ENCODE data around the gene ZAR1. TPM values are rescaled to one million over a fixed set of nuclear protein-coding genes. Genes with fewer than 3 reads are reported as not detected.
"Not testable (repeated sequence)": the region's sequence is repeated elsewhere in the genome, so short reads cannot be mapped to it uniquely, and the experiment has no call there.

The ZAR1 gene
- total RNA-seq = not detected
- not detected for polyA plus RNA-seq

GRCh38 chr4:48490012-48490679 is at the start of gene ZAR1:
Gene ZAR1 (plus strand): TSS chr4:48490252. CDS start chr4:48490292, 40 bp downstream.
- no peak for DNase-seq (ENCODE audit: extremely low spot score)
- Histone ChIP-seq H3K27ac (ENCODE audit: low read depth) (no peak within 1 kb of the TSS), H3K4me1 (ENCODE audit: insufficient read depth) (peaks cover 2% of the 10 kb centered on the region), H3K36me3 (ENCODE audit: insufficient read depth) (no peaks in the 10 kb centered on the region), H3K4me3 (ENCODE audit: low read depth, low read length) (peak within 1 kb of the TSS; percentile 41)
- 1% methylated on average over 80 of the region's 80 CpGs for WGBS

- not testable (repeated sequence) for DNase-seq (ENCODE audit: extremely low spot score); H3K27ac ChIP-seq (ENCODE audit: low read depth); H3K4me3 ChIP-seq (ENCODE audit: low read depth, low read length); H3K36me3 ChIP-seq (ENCODE audit: insufficient read depth); H3K4me1 ChIP-seq (ENCODE audit: insufficient read depth)
- 64% methylated on average over 5 of the region's 5 CpGs for WGBS
These were observed 49.1 kb upstream of the ZAR1 start for GRCh38 chr4:48440914-48441313.

GRCh38 chr4:48445704-48446103 is 44.3 kb upstream of the ZAR1 start:
- H3K27ac ChIP-seq (ENCODE audit: low read depth) = no peak overlapping the region
- H3K4me1 ChIP-seq (ENCODE audit: insufficient read depth) = no peaks in the 10 kb centered on the region
- WGBS = 13% methylated on average over 3 of the region's 3 CpGs
- no peak for DNase-seq (ENCODE audit: extremely low spot score)
- H3K36me3 ChIP-seq (ENCODE audit: insufficient read depth) = no peaks in the 10 kb centered on the region
- no peak overlapping the region for H3K4me3 ChIP-seq (ENCODE audit: low read depth, low read length)

GRCh38 chr4:48446642-48447041 is 43.4 kb upstream of the ZAR1 start:
- no peak overlapping the region for H3K27ac ChIP-seq (ENCODE audit: low read depth)
- no peak for DNase-seq (ENCODE audit: extremely low spot score)
- H3K36me3 ChIP-seq (ENCODE audit: insufficient read depth) = no peaks in the 10 kb centered on the region
- no peaks in the 10 kb centered on the region for H3K4me1 ChIP-seq (ENCODE audit: insufficient read depth)
- WGBS = 91% methylated on average over 1 of the region's 1 CpG
- no peak overlapping the region for H3K4me3 ChIP-seq (ENCODE audit: low read depth, low read length)

- Histone ChIP-seq H3K36me3 (ENCODE audit: insufficient read depth) (no peaks in the 10 kb centered on the region), H3K4me3 (ENCODE audit: low read depth, low read length) (no peak overlapping the region), H3K4me1 (ENCODE audit: insufficient read depth) (no peaks in the 10 kb centered on the region), H3K27ac (ENCODE audit: low read depth) (no peak overlapping the region)
- WGBS = 90% methylated on average over 10 of the region's 10 CpGs
- no peak for DNase-seq (ENCODE audit: extremely low spot score)
These were observed 40.9 kb upstream of the ZAR1 start for GRCh38 chr4:48449151-48449550.

GRCh38 chr4:48450740-48451139 is 39.3 kb upstream of the ZAR1 start:
- whole genome bisulfite sequencing = 92% methylated on average over 3 of the region's 3 CpGs
- H3K27ac ChIP-seq (ENCODE audit: low read depth) = no peak overlapping the region
- DNase-seq (ENCODE audit: extremely low spot score) = no peak
- H3K4me1 ChIP-seq (ENCODE audit: insufficient read depth) = no peaks in the 10 kb centered on the region
- H3K4me3 ChIP-seq (ENCODE audit: low read depth, low read length) = no peak overlapping the region
- H3K36me3 ChIP-seq (ENCODE audit: insufficient read depth) = no peaks in the 10 kb centered on the region

GRCh38 chr4:48451656-48452055 is 38.4 kb upstream of the ZAR1 start:
- H3K36me3 ChIP-seq (ENCODE audit: insufficient read depth); H3K27ac ChIP-seq (ENCODE audit: low read depth); DNase-seq (ENCODE audit: extremely low spot score); H3K4me3 ChIP-seq (ENCODE audit: low read depth, low read length); H3K4me1 ChIP-seq (ENCODE audit: insufficient read depth): not testable (repeated sequence)
- whole genome bisulfite sequencing = 85% methylated on average over 3 of the region's 3 CpGs

GRCh38 chr4:48454591-48454990 is 35.5 kb upstream of the ZAR1 start:
- no peak for DNase-seq (ENCODE audit: extremely low spot score)
- Histone ChIP-seq H3K36me3 (ENCODE audit: insufficient read depth) (no peaks in the 10 kb centered on the region), H3K4me3 (ENCODE audit: low read depth, low read length) (no peak overlapping the region), H3K27ac (ENCODE audit: low read depth) (no peak overlapping the region), H3K4me1 (ENCODE audit: insufficient read depth) (no peaks in the 10 kb centered on the region)
- WGBS = 92% methylated on average over 2 of the region's 2 CpGs

GRCh38 chr4:48461000-48461399 is 29.1 kb upstream of the ZAR1 start:
- H3K4me1 ChIP-seq (ENCODE audit: insufficient read depth) = no peaks in the 10 kb centered on the region

GRCh38 chr4:48462363-48462762 is 27.7 kb upstream of the ZAR1 start:
- no peak overlapping the region for H3K4me3 ChIP-seq (ENCODE audit: low read depth, low read length)
- 18% methylated on average over 5 of the region's 5 CpGs for WGBS
- H3K27ac ChIP-seq (ENCODE audit: low read depth) = no peak overlapping the region
- no peaks in the 10 kb centered on the region for H3K36me3 ChIP-seq (ENCODE audit: insufficient read depth)
- H3K4me1 ChIP-seq (ENCODE audit: insufficient read depth) = no peaks in the 10 kb centered on the region
- peak; percentile 54 for DNase-seq (ENCODE audit: extremely low spot score)

More at GRCh38 chr4:48461000-48461399, 29.1 kb upstream of the ZAR1 start:
- Histone ChIP-seq H3K4me3 (ENCODE audit: low read depth, low read length) (no peak overlapping the region), H3K27ac (ENCODE audit: low read depth) (no peak overlapping the region), H3K36me3 (ENCODE audit: insufficient read depth) (no peaks in the 10 kb centered on the region)
- DNase-seq (ENCODE audit: extremely low spot score) = no peak

GRCh38 chr4:48467442-48467841 is 22.6 kb upstream of the ZAR1 start:
- WGBS = 63% methylated on average over 2 of the region's 2 CpGs
- no peak for DNase-seq (ENCODE audit: extremely low spot score)
- H3K4me3 ChIP-seq (ENCODE audit: low read depth, low read length) = no peak overlapping the region
- no peaks in the 10 kb centered on the region for H3K4me1 ChIP-seq (ENCODE audit: insufficient read depth)
- no peaks in the 10 kb centered on the region for H3K36me3 ChIP-seq (ENCODE audit: insufficient read depth)
- H3K27ac ChIP-seq (ENCODE audit: low read depth) = no peak overlapping the region

GRCh38 chr4:48467891-48468290 is 22.2 kb upstream of the ZAR1 start:
- WGBS = 62% methylated on average over 4 of the region's 5 CpGs
- Histone ChIP-seq H3K4me3 (ENCODE audit: low read depth, low read length) (no peak overlapping the region), H3K4me1 (ENCODE audit: insufficient read depth) (no peaks in the 10 kb centered on the region), H3K36me3 (ENCODE audit: insufficient read depth) (no peaks in the 10 kb centered on the region), H3K27ac (ENCODE audit: low read depth) (no peak overlapping the region)
- DNase-seq (ENCODE audit: extremely low spot score) = no peak

- no peaks in the 10 kb centered on the region for H3K4me1 ChIP-seq (ENCODE audit: insufficient read depth)
- H3K4me3 ChIP-seq (ENCODE audit: low read depth, low read length) = no peak overlapping the region
- 52% methylated on average over 1 of the region's 1 CpG for WGBS
- H3K27ac ChIP-seq (ENCODE audit: low read depth) = no peak overlapping the region
- no peak for DNase-seq (ENCODE audit: extremely low spot score)
- no peaks in the 10 kb centered on the region for H3K36me3 ChIP-seq (ENCODE audit: insufficient read depth)
These were observed 19.9 kb upstream of the ZAR1 start for GRCh38 chr4:48470137-48470536.

GRCh38 chr4:48470570-48470969 is 19.5 kb upstream of the ZAR1 start:
- H3K36me3 ChIP-seq (ENCODE audit: insufficient read depth) = no peaks in the 10 kb centered on the region
- H3K4me1 ChIP-seq (ENCODE audit: insufficient read depth) = no peaks in the 10 kb centered on the region
- no peak for DNase-seq (ENCODE audit: extremely low spot score)
- WGBS = 31% methylated on average over 2 of the region's 2 CpGs
- H3K4me3 ChIP-seq (ENCODE audit: low read depth, low read length) = no peak overlapping the region
- H3K27ac ChIP-seq (ENCODE audit: low read depth) = no peak overlapping the region

- DNase-seq (ENCODE audit: extremely low spot score) = no peak
- Histone ChIP-seq H3K36me3 (ENCODE audit: insufficient read depth) (no peaks in the 10 kb centered on the region), H3K4me1 (ENCODE audit: insufficient read depth) (no peaks in the 10 kb centered on the region), H3K4me3 (ENCODE audit: low read depth, low read length) (no peak overlapping the region), H3K27ac (ENCODE audit: low read depth) (no peak overlapping the region)
- 70% methylated on average over 1 of the region's 1 CpG for WGBS
These were observed 17.3 kb upstream of the ZAR1 start for GRCh38 chr4:48472794-48473193.
